CD4-positive, alpha-beta T cell (primary cell): ENCODE results near the gene CCDC73. TPM values are rescaled to one million over a fixed set of nuclear protein-coding genes. Genes with fewer than 3 reads are reported as not detected.

Experiments
- ATAC-seq: fragments of 200-7000 bp; cut with Tn5 transposase; one replicate; pipeline ENCODE4 v1.10.0; 2022; ENCODE audit warnings: mild to moderate bottlenecking; ENCODE audit not compliant: poor library complexity
- CTCF ChIA-PET: fragments of 350-600 bp; sonication (Branson Sonifier 250); formaldehyde crosslinking; loops from one replicate; lab custom pipeline; 2021; ENCODE audit warnings: antibody characterized with exemption, inconsistent platforms; lab: Charles Lee
- POLR2A ChIA-PET: fragments of 350-600 bp; sonication (Branson Sonifier 250); formaldehyde crosslinking; loops from one replicate; lab custom pipeline; 2021; ENCODE audit warnings: antibody characterized with exemption, inconsistent platforms; lab: Charles Lee
- DNase-seq, 14 experiments: peaks; one replicate each; pipeline ENCODE4 v3.0.0-alpha.2; 2013 to 2020; ENCODE audit warnings: mixed read lengths in 2 of 14
- H3K27ac ChIP-seq, 2 donors: one replicate each; pipeline versions ENCODE4 v1.5.1 to v1.7.0; 2013; ENCODE audit warnings: low read length in 2 of 2, low read depth in 1 of 2, mild to moderate bottlenecking in 1 of 2
- H3K27me3 ChIP-seq, 2 experiments: 1 replicate in 1 of 2; 2 replicates in 1 of 2; pipeline versions ENCODE4 v1.6.1 to v1.7.0; 2013; ENCODE audit warnings: low read length in 2 of 2, control low read depth in 1 of 2, mild to moderate bottlenecking in 1 of 2, moderate library complexity in 1 of 2; ENCODE audit not compliant: insufficient read depth in 2 of 2, control insufficient read depth in 1 of 2
- H3K36me3 ChIP-seq: one replicate; pipeline ENCODE4 v1.6.1; 2013; ENCODE audit warnings: low read length, control low read depth; ENCODE audit not compliant: insufficient read depth
- H3K4me1 ChIP-seq: one replicate; pipeline ENCODE4 v1.6.1; 2013; ENCODE audit warnings: low read length, control low read depth; ENCODE audit not compliant: insufficient read depth
- H3K4me3 ChIP-seq: one replicate; pipeline ENCODE4 v1.5.1; 2013; ENCODE audit warnings: mild to moderate bottlenecking, low read length, moderate library complexity
- H3K9me3 ChIP-seq, 2 experiments: 1 replicate in 1 of 2; 2 replicates in 1 of 2; pipeline versions ENCODE4 v1.6.1 to v1.7.0; 2013; ENCODE audit warnings: low read length in 2 of 2, mild to moderate bottlenecking in 2 of 2, control low read depth in 1 of 2, moderate library complexity in 1 of 2; ENCODE audit not compliant: control insufficient read depth in 1 of 2, insufficient read depth in 1 of 2
- H3K27ac Mint-ChIP-seq: one replicate; pipeline ENCODE4 v1.8.0; 2020; ENCODE audit warnings: mixed read lengths
- H3K27me3 Mint-ChIP-seq: one replicate; pipeline ENCODE4 v1.8.0; 2021; ENCODE audit warnings: mixed read lengths
- H3K36me3 Mint-ChIP-seq: one replicate; pipeline ENCODE4 v1.8.0; 2021; ENCODE audit warnings: low read depth, mixed read lengths
- H3K4me1 Mint-ChIP-seq: one replicate; pipeline ENCODE4 v1.8.0; 2021; ENCODE audit warnings: low read depth, mixed read lengths
- H3K4me3 Mint-ChIP-seq: one replicate; pipeline ENCODE4 v1.8.0; 2020; ENCODE audit warnings: mild to moderate bottlenecking, mixed read lengths
- H3K9me3 Mint-ChIP-seq: one replicate; pipeline ENCODE4 v1.8.0; 2020; ENCODE audit warnings: mixed read lengths
- CTCF ChIP-seq: fragments of 200-600 bp; IDR thresholded peaks from one replicate; pipeline ENCODE4 v1.8.0; 2022; ENCODE audit warnings: antibody characterized with exemption, mild to moderate bottlenecking
- intact Hi-C, 2 experiments: fragments of 100-400 bp; cut with DNase I in 1 of 2; cut with micrococcal nuclease in 1 of 2; formaldehyde crosslinking; loops; one replicate each; pipeline versions ENCODE4 v1.15.1 to v1.9.0; 2023 to 2025; cut with DNase I, micrococcal nuclease
- total RNA-seq, 174 experiments: library from RNA in 2 of 174; stranded (reverse) in 2 of 174; gene quantifications; one replicate each; pipeline ENCODE4 v1.2.3 and lab custom pipeline; 2021 to 2026

Gene CCDC73
- total RNA-seq, 2 experiments from 2014 or later = not detected

DNA sequence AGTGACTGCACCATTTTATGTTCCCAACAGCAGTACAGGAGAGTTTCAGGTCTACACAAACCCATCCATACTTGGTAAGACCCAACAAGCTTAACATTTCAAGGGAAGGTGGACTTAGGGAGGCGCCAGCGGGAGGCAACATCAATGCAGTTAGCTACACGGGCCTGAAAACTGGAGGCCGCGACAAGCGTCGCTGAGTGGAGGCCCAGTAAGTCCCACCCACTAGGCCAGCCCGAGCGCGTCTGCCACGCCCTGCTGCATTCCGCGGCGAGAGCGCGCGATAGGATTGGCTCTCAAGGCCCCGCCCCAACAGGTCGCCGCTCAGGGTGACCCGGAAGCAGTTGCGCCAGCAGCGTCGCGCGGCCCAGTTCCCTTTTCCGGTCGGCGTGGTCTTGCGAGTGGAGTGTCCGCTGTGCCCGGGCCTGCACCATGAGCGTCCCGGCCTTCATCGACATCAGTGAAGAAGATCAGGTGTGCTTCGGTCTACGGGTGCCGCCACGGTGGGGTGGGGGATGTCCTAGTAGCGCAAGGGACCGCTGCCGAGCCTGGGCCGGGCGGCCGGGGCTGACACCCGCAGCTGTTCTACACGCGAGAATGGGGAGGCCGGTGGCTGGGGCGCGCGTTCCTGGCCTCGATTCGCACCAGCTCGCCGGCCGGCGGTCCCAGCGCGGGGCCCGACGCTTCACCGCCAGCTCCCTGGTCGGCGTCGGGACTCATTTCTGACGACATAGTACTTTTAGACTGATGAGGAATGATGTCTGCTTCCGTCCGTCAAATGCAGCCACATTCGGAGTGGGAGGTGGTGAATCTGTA lies 210.8 kb downstream of the CCDC73 start, which contains the start of gene EIF3M:
EIF3M (plus strand) TSS at position 373 of the 813 bp plus-strand sequence; CDS start at position 430, 57 bp downstream.
- peaks cover 38% of the 10 kb centered on the region for H3K4me1 ChIP-seq
- intact Hi-C loops = loop anchor here (2.0 to 10.0 kb wide), 8 partner anchors 309 to 1861 kb away; partner anchors contain the start of genes CSTF3 (in 2 of the 2), ABTB2 (in 1 of the 2), DCDC1 (in 1 of the 2) and DNAJC24 (in 1 of the 2)
- H3K36me3 ChIP-seq = peaks cover 8% of the 10 kb centered on the region
- Mint-ChIP-seq H3K4me1 (peaks cover 52% of the 10 kb centered on the region), H3K4me3 (peak within 1 kb of the TSS; percentile 94), H3K9me3 (no peaks in the 10 kb centered on the region), H3K27me3 (no peaks in the 10 kb centered on the region), H3K27ac (peak within 1 kb of the TSS; percentile 94), H3K36me3 (peaks cover 46% of the 10 kb centered on the region)
- ChIA-PET POLR2A (interaction anchor here (0.7 to 1.7 kb wide), 6 partner anchors 11 to 675 kb away, joined by 3 to 12 read pairs (median 3); partner anchors contain the start of gene QSER1), CTCF (interaction anchor here (0.7 kb wide), 1 partner anchor 260 kb away, joined by 4 read pairs; no protein-coding TSS in a partner anchor)
- no peaks in the 10 kb centered on the region for H3K27me3 ChIP-seq
- H3K4me3 ChIP-seq = peak within 1 kb of the TSS; percentile 89
- no peaks in the 10 kb centered on the region for H3K9me3 ChIP-seq
- TF ChIP-seq CTCF = no peak
- ATAC-seq = peak; percentile 98
- H3K27ac ChIP-seq = peak within 1 kb of the TSS; percentile 84 to 87
- DNase-seq = peak; percentile 92 to 98 (median 95)

GRCh38 chr11:32581556-32581955 lies 212.9 kb downstream of the CCDC73 start:
- intact Hi-C loops = loop anchor here (5.0 to 10.0 kb wide), 7 partner anchors 311 to 1863 kb away; partner anchors contain the start of genes ABTB2 (in 1 of the 2), CSTF3 (in 1 of the 2), DCDC1 (in 1 of the 2) and DNAJC24 (in 1 of the 2)
- DNase-seq (no peak), ATAC-seq (no peak)
- POLR2A ChIA-PET = no interaction called here
- no peaks in the 10 kb centered on the region for H3K27me3 ChIP-seq
- Mint-ChIP-seq H3K36me3 (peaks cover 31% of the 10 kb centered on the region), H3K4me3 (no peak overlapping the region), H3K27me3 (no peaks in the 10 kb centered on the region), H3K4me1 (peaks cover 34% of the 10 kb centered on the region), H3K27ac (no peak overlapping the region), H3K9me3 (no peaks in the 10 kb centered on the region)
- no peak for TF ChIP-seq CTCF
- H3K27ac ChIP-seq = no peak overlapping the region
- H3K9me3 ChIP-seq = peaks cover 0 to 6% of the 10 kb centered on the region in 2 experiments
- CTCF ChIA-PET = no interaction called here
- no peaks in the 10 kb centered on the region for H3K36me3 ChIP-seq
- H3K4me3 ChIP-seq = no peak overlapping the region
- peaks cover 26% of the 10 kb centered on the region for H3K4me1 ChIP-seq

- no peak overlapping the region for H3K4me3 ChIP-seq
- Mint-ChIP-seq H3K27me3 (no peaks in the 10 kb centered on the region), H3K4me1 (peaks cover 28% of the 10 kb centered on the region), H3K27ac (no peak overlapping the region), H3K9me3 (no peaks in the 10 kb centered on the region), H3K36me3 (peaks cover 28% of the 10 kb centered on the region), H3K4me3 (peak overlapping the region; percentile 15)
- ChIA-PET POLR2A (no interaction called here), CTCF (no interaction called here)
- H3K9me3 ChIP-seq = peaks cover 0 to 6% of the 10 kb centered on the region in 2 experiments
- H3K36me3 ChIP-seq = no peaks in the 10 kb centered on the region
- no peak for TF ChIP-seq CTCF
- H3K4me1 ChIP-seq = peaks cover 21% of the 10 kb centered on the region
- no peaks in the 10 kb centered on the region for H3K27me3 ChIP-seq
- no peak for ATAC-seq
- intact Hi-C loops = loop anchor here (5.0 to 10.0 kb wide), 7 partner anchors 311 to 1864 kb away; partner anchors contain the start of genes ABTB2 (in 1 of the 2), CSTF3 (in 1 of the 2), DCDC1 (in 1 of the 2) and DNAJC24 (in 1 of the 2)
- no peak overlapping the region for H3K27ac ChIP-seq
- DNase-seq = no peak
Measured at GRCh38 chr11:32580967-32581366, 213.5 kb downstream of the CCDC73 start.
